Measurements from ENCODE around the gene TSPAN10.

The TSPAN10 gene

GRCh38 chr17:81631482-81631881 is 5.5 kb upstream of the TSPAN10 start:
- in situ Hi-C loops (cut with HindIII; ENCODE audit: low sequenced_read_pairs) = no loop called here

GRCh38 chr17:81635431-81635830 is 1.6 kb upstream of the TSPAN10 start:
- in situ Hi-C loops (cut with HindIII; ENCODE audit: low sequenced_read_pairs) = no loop called here

- in situ Hi-C loops (cut with HindIII; ENCODE audit: low sequenced_read_pairs) = no loop called here
Measured at GRCh38 chr17:81635973-81636504, 957 bp upstream of the TSPAN10 start.

GRCh38 chr17:81638683-81639082 is 1.7 kb downstream of the TSPAN10 start:
- in situ Hi-C loops (cut with HindIII; ENCODE audit: low sequenced_read_pairs) = no loop called here

- in situ Hi-C loops (cut with HindIII; ENCODE audit: low sequenced_read_pairs) = no loop called here
Measured at GRCh38 chr17:81640011-81640410, 3.0 kb downstream of the TSPAN10 start.

GRCh38 chr17:81641825-81642489 is 5.0 kb downstream of the TSPAN10 start:
- in situ Hi-C loops (cut with HindIII; ENCODE audit: low sequenced_read_pairs) = no loop called here

- in situ Hi-C loops (cut with HindIII; ENCODE audit: low sequenced_read_pairs) = no loop called here
Measured at GRCh38 chr17:81644496-81644895, 7.5 kb downstream of the TSPAN10 start.

- in situ Hi-C loops (cut with HindIII; ENCODE audit: low sequenced_read_pairs) = no loop called here
Measured at GRCh38 chr17:81644976-81645952, 8.3 kb downstream of the TSPAN10 start.

- in situ Hi-C loops (cut with HindIII; ENCODE audit: low sequenced_read_pairs) = no loop called here
Measured at GRCh38 chr17:81646869-81647600, 10.0 kb downstream of the TSPAN10 start.

- in situ Hi-C loops (cut with HindIII; ENCODE audit: low sequenced_read_pairs) = no loop called here
Measured at GRCh38 chr17:81647640-81648012, 10.6 kb downstream of the TSPAN10 start.

GRCh38 chr17:81648013-81648706 is 11.2 kb downstream of the TSPAN10 start:
- in situ Hi-C loops (cut with HindIII; ENCODE audit: low sequenced_read_pairs) = no loop called here

GRCh38 chr17:81648707-81649085 is 11.7 kb downstream of the TSPAN10 start:
- in situ Hi-C loops (cut with HindIII; ENCODE audit: low sequenced_read_pairs) = no loop called here

GRCh38 chr17:81650951-81651350 is 14.0 kb downstream of the TSPAN10 start:
- in situ Hi-C loops (cut with HindIII; ENCODE audit: low sequenced_read_pairs) = no loop called here

- in situ Hi-C loops (cut with HindIII; ENCODE audit: low sequenced_read_pairs) = no loop called here
Measured at GRCh38 chr17:81651692-81652091, 14.7 kb downstream of the TSPAN10 start.

GRCh38 chr17:81652906-81653771 is 16.1 kb downstream of the TSPAN10 start:
- in situ Hi-C loops (cut with HindIII; ENCODE audit: low sequenced_read_pairs) = no loop called here

GRCh38 chr17:81655378-81656117 is 18.6 kb downstream of the TSPAN10 start:
- in situ Hi-C loops (cut with HindIII; ENCODE audit: low sequenced_read_pairs) = no loop called here

GRCh38 chr17:81656118-81656743 is 19.2 kb downstream of the TSPAN10 start, which contains the start of gene PDE6G:
Gene PDE6G (minus strand): TSS chr17:81656542. CDS start chr17:81653305, 3,237 bp downstream.
- in situ Hi-C loops (cut with HindIII; ENCODE audit: low sequenced_read_pairs) = no loop called here

GRCh38 chr17:81656835-81657234 is 19.8 kb downstream of the TSPAN10 start:
- in situ Hi-C loops (cut with HindIII; ENCODE audit: low sequenced_read_pairs) = no loop called here
